CD4-positive, CD25-positive, alpha-beta regulatory T cell (primary cell): ENCODE results near the gene TMEM221. TPM values are rescaled to one million over a fixed set of nuclear protein-coding genes. Genes with fewer than 3 reads are reported as not detected.

Experiments
- ATAC-seq, 2 donors: fragments of 150-1000 bp; cut with Tn5 transposase; one replicate each; pipeline ENCODE4 v1.10.0; 2021; ENCODE audit warnings: low read depth in 2 of 2, moderate number of reproducible peaks in 2 of 2, moderate library complexity in 1 of 2
- DNase-seq, 3 donors: peaks; one replicate each; pipeline versions ENCODE4 v3.0.0 to v3.0.0-alpha.2; 2012 to 2022; ENCODE audit warnings: mixed read lengths in 1 of 3
- H3K27ac ChIP-seq: one replicate; pipeline ENCODE4 v1.7.0; 2013; ENCODE audit warnings: mild to moderate bottlenecking, low read length; ENCODE audit not compliant: insufficient read depth, poor library complexity, severe bottlenecking
- H3K27me3 ChIP-seq: one replicate; pipeline ENCODE4 v1.7.0; 2013; ENCODE audit warnings: low read length; ENCODE audit not compliant: control insufficient read depth, insufficient read depth
- H3K36me3 ChIP-seq: one replicate; pipeline ENCODE4 v1.7.0; 2013; ENCODE audit warnings: mild to moderate bottlenecking, low read length, moderate library complexity; ENCODE audit not compliant: control insufficient read depth, insufficient read depth
- H3K4me1 ChIP-seq: 2 replicates; pipeline ENCODE4 v1.7.0; 2013; ENCODE audit warnings: mild to moderate bottlenecking, low read length; ENCODE audit not compliant: insufficient read depth, control insufficient read depth, poor library complexity, severe bottlenecking
- H3K4me3 ChIP-seq: one replicate; pipeline ENCODE4 v1.7.0; 2013; ENCODE audit warnings: low read depth, mild to moderate bottlenecking, low read length, moderate library complexity
- H3K9me3 ChIP-seq, 2 experiments: 1 replicate in 1 of 2; 2 replicates in 1 of 2; pipeline ENCODE4 v1.7.0; 2013; ENCODE audit warnings: low read length in 2 of 2, mild to moderate bottlenecking in 1 of 2, moderate library complexity in 1 of 2; ENCODE audit not compliant: control insufficient read depth in 2 of 2
- H3K27ac Mint-ChIP-seq, 3 donors: one replicate each; pipeline ENCODE4 v1.8.0; 2020 to 2022; ENCODE audit warnings: mild to moderate bottlenecking in 3 of 3, mixed read lengths in 3 of 3, moderate library complexity in 2 of 3
- H3K27me3 Mint-ChIP-seq: one replicate; pipeline ENCODE4 v1.8.0; 2022; ENCODE audit warnings: mild to moderate bottlenecking, mixed read lengths
- H3K36me3 Mint-ChIP-seq: one replicate; pipeline ENCODE4 v1.8.0; 2020; ENCODE audit warnings: mixed read lengths
- H3K4me1 Mint-ChIP-seq, 4 donors: one replicate each; pipeline ENCODE4 v1.8.0; 2020 to 2022; ENCODE audit warnings: mixed read lengths in 4 of 4, mild to moderate bottlenecking in 1 of 4
- H3K4me3 Mint-ChIP-seq, 4 donors: one replicate each; pipeline ENCODE4 v1.8.0; 2020 to 2022; ENCODE audit warnings: mild to moderate bottlenecking in 4 of 4, mixed read lengths in 4 of 4, moderate library complexity in 3 of 4
- H3K9me3 Mint-ChIP-seq, 7 donors: one replicate each; pipeline ENCODE4 v1.8.0; 2020 to 2022; ENCODE audit warnings: mixed read lengths in 7 of 7, mild to moderate bottlenecking in 3 of 7, moderate library complexity in 2 of 7
- polyA plus RNA-seq, 4 donors: library from polyadenylated mRNA; unstranded; fragments of 300-500 nt; fragmentation: Illumina TruSeq; gene quantifications; one replicate each; pipeline ENCODE4 v1.2.3, GENCODE V29; 2021
- total RNA-seq: library from RNA; stranded (reverse); gene quantifications from one replicate; pipeline ENCODE4 v1.2.3, GENCODE V29; 2022

The TMEM221 gene
- total and polyA plus RNA-seq, 5 donors from 2014 or later: 0.16 TPM; not detected in 4

DNA sequence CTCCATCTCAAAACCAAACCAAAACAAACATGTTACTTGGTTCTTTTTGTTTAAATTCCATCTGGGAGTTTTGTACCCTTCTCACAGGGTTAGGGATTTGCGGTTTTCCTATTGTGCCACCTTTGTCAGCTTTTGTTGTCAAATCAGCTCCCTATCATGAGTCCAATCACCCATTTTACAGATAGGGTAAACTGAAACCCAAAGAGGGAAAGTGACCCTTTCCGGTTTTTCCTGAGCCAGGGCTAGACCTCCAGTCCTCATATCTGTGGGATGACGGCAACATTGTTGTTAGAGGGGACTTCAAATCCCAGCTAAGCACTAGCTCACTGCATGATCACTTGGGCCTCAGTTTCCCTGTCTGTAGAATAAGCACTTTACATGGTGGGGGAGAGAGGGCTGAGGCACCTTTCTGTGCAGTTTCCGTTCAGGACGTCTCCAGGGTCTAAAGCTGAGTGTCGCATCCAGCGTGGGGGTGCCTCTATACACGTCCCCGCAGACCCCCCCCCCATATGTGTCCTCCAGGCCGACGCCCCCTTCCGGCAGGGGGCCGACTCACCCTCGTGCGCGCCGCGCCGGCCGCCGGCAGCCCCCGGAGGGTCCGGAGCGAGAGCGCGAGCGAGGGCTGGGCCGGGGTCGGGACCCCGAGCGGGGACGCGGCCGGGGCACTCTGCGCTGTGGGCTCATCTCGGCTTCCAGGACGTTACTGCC, 58.4 kb downstream of the TMEM221 start:
- no peaks in the 10 kb centered on the region for H3K36me3 Mint-ChIP-seq
- no peak for ATAC-seq

GRCh38 chr19:17389288-17389687, 59.2 kb downstream of the TMEM221 start:
- Histone ChIP-seq H3K36me3 (no peaks in the 10 kb centered on the region), H3K27ac (no peak overlapping the region), H3K4me3 (no peak overlapping the region), H3K9me3 (peaks cover 0 to 2% of the 10 kb centered on the region in 2 experiments), H3K4me1 (peaks cover 23% of the 10 kb centered on the region), H3K27me3 (peaks cover 6% of the 10 kb centered on the region)
- no peak for DNase-seq
- H3K36me3 Mint-ChIP-seq: no peaks in the 10 kb centered on the region
- peaks cover 16% of the 10 kb centered on the region for H3K27me3 Mint-ChIP-seq
- H3K4me1 Mint-ChIP-seq: peaks cover 0 to 19% (median 11%) of the 10 kb centered on the region in 4 donors
- H3K9me3 Mint-ChIP-seq: peaks cover 0 to 3% (median 0%) of the 10 kb centered on the region in 7 donors
- peak overlapping the region in 3 of 4 donors; percentile 3 to 45 (median 26) for H3K4me3 Mint-ChIP-seq
- ATAC-seq: no peak
- H3K27ac Mint-ChIP-seq: no peak overlapping the region

More for the DNA sequence above, 58.4 kb downstream of the TMEM221 start:
- Mint-ChIP-seq H3K4me3 (peak overlapping the region; percentile 37 to 91 (median 75)), H3K4me1 (peaks cover 0 to 24% (median 15%) of the 10 kb centered on the region in 4 donors), H3K27me3 (peaks cover 23% of the 10 kb centered on the region), H3K9me3 (peaks cover 0 to 3% (median 0%) of the 10 kb centered on the region in 7 donors), H3K27ac (peak overlapping the region in 1 of 3 donors; percentile 51)
- Histone ChIP-seq H3K4me1 (peaks cover 28% of the 10 kb centered on the region), H3K27ac (no peak overlapping the region), H3K27me3 (peaks cover 6% of the 10 kb centered on the region), H3K4me3 (peak overlapping the region; percentile 51), H3K9me3 (peaks cover 0 to 2% of the 10 kb centered on the region in 2 experiments), H3K36me3 (no peaks in the 10 kb centered on the region)
- DNase-seq: no peak

GRCh38 chr19:17385878-17386611, 62.4 kb downstream of the TMEM221 start:
- Histone ChIP-seq H3K4me3 (no peak overlapping the region), H3K27me3 (peaks cover 4% of the 10 kb centered on the region), H3K9me3 (peaks cover 0 to 2% of the 10 kb centered on the region in 2 experiments), H3K36me3 (no peaks in the 10 kb centered on the region), H3K27ac (no peak overlapping the region), H3K4me1 (peaks cover 14% of the 10 kb centered on the region)
- peaks cover 13% of the 10 kb centered on the region for H3K27me3 Mint-ChIP-seq
- H3K36me3 Mint-ChIP-seq: no peaks in the 10 kb centered on the region
- no peak overlapping the region for H3K27ac Mint-ChIP-seq
- ATAC-seq: peak; percentile 46 to 56
- peak; percentile 33 to 66 (median 54) for DNase-seq
- peaks cover 0 to 18% (median 11%) of the 10 kb centered on the region in 4 donors for H3K4me1 Mint-ChIP-seq
- peak overlapping the region in 2 of 4 donors; percentile 19 to 76 for H3K4me3 Mint-ChIP-seq
- peaks cover 0 to 3% (median 0%) of the 10 kb centered on the region in 7 donors for H3K9me3 Mint-ChIP-seq

Other genes with a start within 250 kb of the TMEM221 start
- gene USE1, start 233.3 kb downstream of the TMEM221 start, total RNA-seq: 27.1 TPM
- gene USE1, start 233.3 kb downstream of the TMEM221 start, polyA plus RNA-seq: 10 to 100 TPM; 43.9 to 53.7 (median 50.1) TPM
- 23.3 TPM for gene OCEL1, start 222.4 kb downstream of the TMEM221 start, total RNA-seq
- 10 to 100 TPM; 34.0 to 51.0 (median 47.1) TPM for gene OCEL1, start 222.4 kb downstream of the TMEM221 start, polyA plus RNA-seq
- gene NR2F6, start 202.7 kb downstream of the TMEM221 start, total RNA-seq: 0.52 TPM
- 1 to 10 TPM in 2 of 4 donors, under 1 TPM in 2; 0.81 to 3.2 (median 1.5) TPM for gene NR2F6, start 202.7 kb downstream of the TMEM221 start, polyA plus RNA-seq
- gene USHBP1, start 183.9 kb downstream of the TMEM221 start, total RNA-seq: not detected
- not detected for gene USHBP1, start 183.9 kb downstream of the TMEM221 start, polyA plus RNA-seq
- gene BABAM1, start 181.2 kb downstream of the TMEM221 start, total RNA-seq: 82.3 TPM
- gene BABAM1, start 181.2 kb downstream of the TMEM221 start, polyA plus RNA-seq: 100 to 1,000 TPM; 111 to 140 (median 124) TPM
- 1.8 TPM for gene ANKLE1, start 166.8 kb downstream of the TMEM221 start, total RNA-seq
- 1 to 10 TPM in 2 of 4 donors, under 1 TPM in 2; 0.15 to 1.0 (median 0.96) TPM for gene ANKLE1, start 166.8 kb downstream of the TMEM221 start, polyA plus RNA-seq
- 5.1 TPM for gene ABHD8, start 145.2 kb downstream of the TMEM221 start, total RNA-seq
- 1 to 10 TPM; 5.6 to 8.7 (median 6.4) TPM for gene ABHD8, start 145.2 kb downstream of the TMEM221 start, polyA plus RNA-seq
- 37.1 TPM for gene MRPL34, start 142.8 kb downstream of the TMEM221 start, total RNA-seq
- gene MRPL34, start 142.8 kb downstream of the TMEM221 start, polyA plus RNA-seq: 100 to 1,000 TPM; 223 to 248 (median 236) TPM
- gene DDA1, start 139.1 kb downstream of the TMEM221 start, total RNA-seq: 43.8 TPM
- 10 to 100 TPM; 26.7 to 38.6 (median 32.0) TPM for gene DDA1, start 139.1 kb downstream of the TMEM221 start, polyA plus RNA-seq
- gene ANO8, start 113.8 kb downstream of the TMEM221 start, total RNA-seq: 17.8 TPM
- under 1 TPM in 3 of 4 donors, not detected in 1; 0.06 to 0.11 (median 0.08) TPM for gene ANO8, start 113.8 kb downstream of the TMEM221 start, polyA plus RNA-seq
- 26.1 TPM for gene GTPBP3, start 111.1 kb downstream of the TMEM221 start, total RNA-seq
- gene GTPBP3, start 111.1 kb downstream of the TMEM221 start, polyA plus RNA-seq: 1 to 10 TPM; 5.2 to 9.4 (median 8.7) TPM
- not detected for gene PLVAP, start 71.3 kb downstream of the TMEM221 start, total RNA-seq
- gene PLVAP, start 71.3 kb downstream of the TMEM221 start, polyA plus RNA-seq: not detected
- 1.3 TPM for gene CCDC194, start 54.5 kb downstream of the TMEM221 start, total RNA-seq
- not detected for gene CCDC194, start 54.5 kb downstream of the TMEM221 start, polyA plus RNA-seq
- 45.6 TPM for gene BST2, start 43.0 kb downstream of the TMEM221 start, total RNA-seq
- gene BST2, start 43.0 kb downstream of the TMEM221 start, polyA plus RNA-seq: 100 to 1,000 TPM; 155 to 175 (median 158) TPM
- gene MVB12A, start 28.6 kb downstream of the TMEM221 start, total RNA-seq: 26.7 TPM
- 10 to 100 TPM; 30.1 to 48.6 (median 38.4) TPM for gene MVB12A, start 28.6 kb downstream of the TMEM221 start, polyA plus RNA-seq
- not detected for gene NXNL1, start 12.3 kb upstream of the TMEM221 start, total RNA-seq
- gene NXNL1, start 12.3 kb upstream of the TMEM221 start, polyA plus RNA-seq: not detected
- 4.6 TPM for gene SLC27A1, start 21.9 kb upstream of the TMEM221 start, total RNA-seq
- gene SLC27A1, start 21.9 kb upstream of the TMEM221 start, polyA plus RNA-seq: 1 to 10 TPM; 3.9 to 5.2 (median 4.1) TPM
- 49.9 TPM for gene PGLS, start 63.0 kb upstream of the TMEM221 start, total RNA-seq
- gene PGLS, start 63.0 kb upstream of the TMEM221 start, polyA plus RNA-seq: 10 to 100 TPM; 60.5 to 76.0 (median 63.8) TPM
- 40.6 TPM for gene COLGALT1, start 107.0 kb upstream of the TMEM221 start, total RNA-seq
- gene COLGALT1, start 107.0 kb upstream of the TMEM221 start, polyA plus RNA-seq: 10 to 100 TPM; 17.1 to 18.9 (median 17.8) TPM
- not detected for gene UNC13A, start 239.7 kb upstream of the TMEM221 start, total RNA-seq
- not detected for gene UNC13A, start 239.7 kb upstream of the TMEM221 start, polyA plus RNA-seq